ENCODE measurements around the gene LYZL1.
"Not testable (repeated sequence)": the region's sequence is repeated elsewhere in the genome, so short reads cannot be mapped to it uniquely, and the experiment has no call there.

Gene LYZL1

GRCh38 chr10:29337526-29337925, 48.7 kb downstream of the LYZL1 start:
- not testable (repeated sequence) for DNase-seq

- DNase-seq = no peak
These were observed 54.8 kb downstream of the LYZL1 start for GRCh38 chr10:29343607-29344038.

- no peak for DNase-seq
These were observed 55.4 kb downstream of the LYZL1 start for GRCh38 chr10:29344073-29344820.

GRCh38 chr10:29345144-29345909, 56.5 kb downstream of the LYZL1 start:
- no peak for DNase-seq

GRCh38 chr10:29345910-29346209, 57.0 kb downstream of the LYZL1 start:
- DNase-seq = no peak

GRCh38 chr10:29346296-29347001, 57.6 kb downstream of the LYZL1 start:
- no peak for DNase-seq

- no peak for DNase-seq
These were observed 60.0 kb downstream of the LYZL1 start for GRCh38 chr10:29348836-29349235.

- DNase-seq = no peak
These were observed 64.4 kb downstream of the LYZL1 start for GRCh38 chr10:29353305-29353704.

GRCh38 chr10:29353887-29354561, 65.2 kb downstream of the LYZL1 start:
- DNase-seq = no peak

GRCh38 chr10:29355411-29355991, 66.6 kb downstream of the LYZL1 start:
- DNase-seq = no peak

GRCh38 chr10:29356931-29357330, 68.1 kb downstream of the LYZL1 start:
- no peak for DNase-seq

GRCh38 chr10:29358010-29358616, 69.2 kb downstream of the LYZL1 start:
- DNase-seq = no peak

- DNase-seq = not testable (repeated sequence)
These were observed 71.5 kb downstream of the LYZL1 start for GRCh38 chr10:29360215-29360853.
